SU-DHL-6 (cell line): Measurements from ENCODE around the gene KCNB1.

Experiments
- H2AFZ ChIP-seq: fragments of 200-600 bp; sonication (generic); 2 replicates; pipeline ENCODE4 v1.6.1; 2014; ENCODE audit warnings: low read depth, mild to moderate bottlenecking, moderate library complexity, mixed read lengths, antibody characterized with exemption, low read length; ENCODE audit not compliant: severe bottlenecking
- H3F3A ChIP-seq: fragments of 200-600 bp; shearing (Covaris generic); 2 replicates; pipeline ENCODE4 v1.6.0; 2016; ENCODE audit warnings: antibody characterized with exemption, mild to moderate bottlenecking; ENCODE audit not compliant: insufficient read depth
- H3K27ac ChIP-seq: fragments of 200-600 bp; sonication (generic); 2 replicates; pipeline ENCODE4 v1.5.1; 2016; ENCODE audit warnings: low read depth, mild to moderate bottlenecking, low read length, moderate library complexity, mixed read lengths
- H3K27me3 ChIP-seq: fragments of 200-600 bp; sonication (generic), shearing (Covaris generic); 2 replicates; pipeline ENCODE4 v1.6.0; 2014; ENCODE audit warnings: mild to moderate bottlenecking, low read length
- H3K36me3 ChIP-seq: fragments of 200-600 bp; sonication (generic); 2 replicates; pipeline ENCODE4 v1.6.1; 2014; ENCODE audit warnings: mild to moderate bottlenecking, low read length, mixed read lengths
- H3K4me2 ChIP-seq: fragments of 300-600, 200-600 bp; shearing (Covaris generic), sonication (generic); 2 replicates; pipeline ENCODE4 v1.6.0; 2014; ENCODE audit warnings: low read length, low read depth, mild to moderate bottlenecking; ENCODE audit not compliant: poor library complexity, severe bottlenecking
- H3K4me3 ChIP-seq: fragments of 200-600 bp; sonication (generic); 2 replicates; pipeline ENCODE4 v1.5.1; 2014; ENCODE audit warnings: antibody characterized with exemption, low read length, mild to moderate bottlenecking, mixed read lengths; ENCODE audit not compliant: insufficient read depth, poor library complexity, severe bottlenecking
- H3K79me2 ChIP-seq: fragments of 200-600 bp; sonication (generic); 2 replicates; pipeline ENCODE4 v1.6.1; 2014; ENCODE audit warnings: mild to moderate bottlenecking, low read length, moderate library complexity; ENCODE audit not compliant: insufficient read depth
- H3K9ac ChIP-seq: fragments of 200-600 bp; sonication (generic); 2 replicates; pipeline ENCODE4 v1.7.0; 2014; ENCODE audit warnings: mild to moderate bottlenecking, low read length
- H3K9me2 ChIP-seq: fragments of 200-600 bp; sonication (generic); replicated peaks from 2 replicates; pipeline ENCODE4 v1.6.1; 2014; ENCODE audit warnings: low read length; ENCODE audit not compliant: insufficient read depth
- H3K9me3 ChIP-seq: fragments of 200-600 bp; sonication (generic); 2 replicates; pipeline ENCODE4 v1.6.1; 2014; ENCODE audit warnings: low read length, mixed read lengths; ENCODE audit not compliant: insufficient read depth
- H4K20me1 ChIP-seq: fragments of 200-600 bp; sonication (generic); 2 replicates; pipeline ENCODE4 v1.6.1; 2014; ENCODE audit warnings: low read depth, mild to moderate bottlenecking, antibody characterized with exemption, low read length, moderate library complexity, mixed read lengths
- EZH2phosphoT487 ChIP-seq: fragments of 200-600 bp; sonication (generic), shearing (Covaris generic); conservative IDR thresholded peaks from 2 replicates; pipeline ENCODE4 v1.6.1; 2018; ENCODE audit warnings: mild to moderate bottlenecking, antibody characterized with exemption, low read length, moderate library complexity, mixed read lengths
- TF ChIP-seq, protein P1 (sequence below): fragments of 200-600 bp; sonication (generic); IDR thresholded peaks from one replicate; pipeline ENCODE4 v1.5.1; 2017; ENCODE audit warnings: antibody characterized with exemption, mild to moderate bottlenecking, low read length, moderate library complexity; ENCODE audit not compliant: insufficient read depth, poor library complexity, severe bottlenecking

Gene KCNB1

DNA sequence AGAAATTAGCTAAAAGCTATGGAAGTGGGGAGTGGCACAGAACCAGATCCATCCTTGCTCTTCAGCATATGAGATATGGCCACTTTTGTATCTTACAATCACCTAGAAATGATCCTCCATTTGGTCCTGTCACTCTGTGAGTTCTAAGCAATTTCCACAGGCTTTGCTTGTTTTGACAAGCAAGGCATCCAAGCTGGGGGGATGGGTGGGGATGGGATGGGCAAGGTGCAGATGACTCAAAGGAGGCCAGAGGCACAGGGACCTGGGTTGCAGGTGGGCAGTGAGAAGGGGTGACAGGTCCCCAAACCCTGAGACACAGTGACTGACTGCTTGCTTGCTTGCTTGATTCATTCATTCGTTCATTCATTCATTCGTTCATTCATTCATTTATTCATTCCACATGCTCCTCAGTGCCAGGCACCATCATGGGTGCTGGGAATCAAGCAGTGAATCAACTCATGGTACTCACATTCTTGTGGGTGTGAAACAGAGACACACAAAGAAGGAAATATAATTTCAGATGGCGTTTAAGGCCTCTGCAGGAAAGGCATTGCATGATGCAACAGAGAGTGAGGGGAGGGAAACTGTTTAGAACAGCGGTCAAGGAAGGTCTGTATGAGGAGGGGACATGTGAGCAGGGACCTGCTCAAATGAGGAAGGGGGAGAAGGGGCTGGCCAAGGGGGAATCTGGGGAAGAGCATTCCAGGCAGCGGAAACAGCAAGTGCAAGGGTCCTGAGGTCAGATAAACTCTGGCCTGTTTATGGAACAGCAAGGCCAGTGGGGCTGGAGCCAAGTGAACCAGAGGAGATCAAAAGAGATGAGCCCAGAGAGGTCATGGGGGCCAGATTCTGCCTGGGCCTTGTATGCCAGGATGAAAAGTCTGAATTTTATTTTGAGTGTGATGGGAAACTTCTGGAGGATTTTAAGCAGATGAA lies 3.4 kb downstream of the KCNB1 start:
- H2AFZ ChIP-seq = no peak overlapping the region
- no peaks in the 10 kb centered on the region for H4K20me1 ChIP-seq
- no peak overlapping the region for H3K4me2 ChIP-seq
- no peaks in the 10 kb centered on the region for H3F3A ChIP-seq
- no peak overlapping the region for H3K9ac ChIP-seq
- H3K9me3 ChIP-seq = no peaks in the 10 kb centered on the region
- H3K9me2 ChIP-seq = no peaks in the 10 kb centered on the region
- H3K4me3 ChIP-seq = no peak overlapping the region
- no peak for TF ChIP-seq EZH2phosphoT487
- TF ChIP-seq, protein P1, sequence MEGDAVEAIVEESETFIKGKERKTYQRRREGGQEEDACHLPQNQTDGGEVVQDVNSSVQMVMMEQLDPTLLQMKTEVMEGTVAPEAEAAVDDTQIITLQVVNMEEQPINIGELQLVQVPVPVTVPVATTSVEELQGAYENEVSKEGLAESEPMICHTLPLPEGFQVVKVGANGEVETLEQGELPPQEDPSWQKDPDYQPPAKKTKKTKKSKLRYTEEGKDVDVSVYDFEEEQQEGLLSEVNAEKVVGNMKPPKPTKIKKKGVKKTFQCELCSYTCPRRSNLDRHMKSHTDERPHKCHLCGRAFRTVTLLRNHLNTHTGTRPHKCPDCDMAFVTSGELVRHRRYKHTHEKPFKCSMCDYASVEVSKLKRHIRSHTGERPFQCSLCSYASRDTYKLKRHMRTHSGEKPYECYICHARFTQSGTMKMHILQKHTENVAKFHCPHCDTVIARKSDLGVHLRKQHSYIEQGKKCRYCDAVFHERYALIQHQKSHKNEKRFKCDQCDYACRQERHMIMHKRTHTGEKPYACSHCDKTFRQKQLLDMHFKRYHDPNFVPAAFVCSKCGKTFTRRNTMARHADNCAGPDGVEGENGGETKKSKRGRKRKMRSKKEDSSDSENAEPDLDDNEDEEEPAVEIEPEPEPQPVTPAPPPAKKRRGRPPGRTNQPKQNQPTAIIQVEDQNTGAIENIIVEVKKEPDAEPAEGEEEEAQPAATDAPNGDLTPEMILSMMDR = no peak
- no peak overlapping the region for H3K27ac ChIP-seq
- no peaks in the 10 kb centered on the region for H3K36me3 ChIP-seq
- no peaks in the 10 kb centered on the region for H3K79me2 ChIP-seq
- no peaks in the 10 kb centered on the region for H3K27me3 ChIP-seq

DNA sequence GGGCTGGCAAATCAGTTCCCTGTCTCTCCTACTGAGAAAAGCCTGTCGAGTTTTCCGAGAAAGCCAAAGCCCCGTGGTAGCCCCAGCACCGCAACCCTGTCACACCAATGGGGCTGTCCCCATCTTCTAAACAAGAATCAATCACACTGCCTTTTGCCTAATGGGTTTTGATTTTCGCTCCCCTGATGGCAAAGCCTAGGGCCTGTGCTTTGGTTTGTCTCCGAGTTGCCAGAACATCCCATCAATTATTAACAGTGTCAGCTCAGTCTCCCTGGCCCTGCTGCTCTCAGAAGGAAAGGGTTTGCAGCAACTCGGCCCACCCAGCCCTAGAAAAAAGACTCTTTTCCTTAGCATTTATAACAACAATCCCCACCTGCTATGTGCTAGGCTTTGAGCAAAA lies 4.2 kb downstream of the KCNB1 start:
- no peak for TF ChIP-seq EZH2phosphoT487
- TF ChIP-seq, protein P1 = no peak
- Histone ChIP-seq H2AFZ (no peak overlapping the region), H3K27me3 (no peaks in the 10 kb centered on the region), H3K36me3 (no peaks in the 10 kb centered on the region), H3K9ac (no peak overlapping the region), H3K4me2 (no peak overlapping the region), H3K9me3 (no peaks in the 10 kb centered on the region), H3F3A (no peaks in the 10 kb centered on the region), H3K79me2 (no peaks in the 10 kb centered on the region), H3K9me2 (no peaks in the 10 kb centered on the region), H3K4me3 (no peak overlapping the region), H4K20me1 (no peaks in the 10 kb centered on the region), H3K27ac (no peak overlapping the region)

DNA sequence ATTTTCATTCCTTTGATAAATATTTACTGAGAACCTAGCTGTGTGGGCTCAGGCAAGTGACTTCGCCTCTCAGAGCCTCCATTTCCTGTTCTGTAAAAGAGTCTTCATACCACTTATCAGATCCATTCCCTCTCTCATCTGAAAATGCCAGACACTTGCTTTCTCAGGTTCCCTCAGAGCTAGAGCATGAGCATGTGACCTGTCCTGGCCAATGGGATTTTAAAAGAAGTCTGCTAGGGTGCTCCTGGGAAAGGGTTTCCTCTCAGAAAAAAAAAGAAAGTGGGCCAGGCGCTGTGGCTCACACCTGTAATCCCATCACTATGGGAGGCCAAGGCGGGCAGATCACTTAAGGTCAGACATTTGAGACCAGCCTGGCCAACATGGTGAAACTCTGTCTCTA lies 5.3 kb downstream of the KCNB1 start:
- Histone ChIP-seq H3K9me3 (no peaks in the 10 kb centered on the region), H3K27ac (no peak overlapping the region), H3K4me2 (no peak overlapping the region), H3K36me3 (no peaks in the 10 kb centered on the region), H4K20me1 (no peaks in the 10 kb centered on the region), H2AFZ (no peak overlapping the region), H3K79me2 (no peaks in the 10 kb centered on the region), H3F3A (no peaks in the 10 kb centered on the region), H3K4me3 (no peak overlapping the region), H3K9me2 (no peaks in the 10 kb centered on the region), H3K27me3 (no peaks in the 10 kb centered on the region), H3K9ac (no peak overlapping the region)
- no peak for TF ChIP-seq EZH2phosphoT487
- TF ChIP-seq, protein P1 = no peak
